Activated naive CD4-positive, alpha-beta T cell treated with anti-CD3 and anti-CD28 coated beads, Interleukin-2, amount 50 U/mL, for 16 hours (primary cell): ENCODE measurements around the gene ACO2.

Experiments used
- DNase-seq: peaks from one replicate; pipeline ENCODE4 v3.0.0-alpha.2; 2020

ACO2 gene

DNA sequence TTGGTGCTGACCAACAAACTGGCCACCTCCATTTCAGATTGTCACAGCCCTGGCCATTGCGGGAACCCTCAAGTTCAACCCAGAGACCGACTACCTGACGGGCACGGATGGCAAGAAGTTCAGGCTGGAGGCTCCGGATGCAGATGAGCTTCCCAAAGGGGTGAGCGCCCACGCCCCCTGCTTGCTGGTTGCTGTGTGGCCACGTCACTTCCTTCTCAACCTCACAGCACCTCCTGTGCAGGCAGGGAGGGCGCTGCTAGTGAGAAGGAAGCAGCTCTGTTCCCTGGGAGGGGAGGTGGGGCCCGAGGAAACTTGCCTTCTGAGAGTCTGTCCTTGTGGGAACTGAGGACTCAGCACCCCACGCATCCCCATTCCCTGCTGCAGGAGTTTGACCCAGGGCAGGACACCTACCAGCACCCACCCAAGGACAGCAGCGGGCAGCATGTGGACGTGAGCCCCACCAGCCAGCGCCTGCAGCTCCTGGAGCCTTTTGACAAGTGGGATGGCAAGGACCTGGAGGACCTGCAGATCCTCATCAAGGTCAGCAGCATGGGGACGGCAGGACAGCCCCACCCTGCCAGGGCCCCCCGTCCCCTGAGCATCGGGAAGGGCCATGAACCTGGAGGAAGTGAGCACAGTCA, 56.0 kb downstream of the ACO2 start:
- DNase-seq: peak; percentile 66

DNA sequence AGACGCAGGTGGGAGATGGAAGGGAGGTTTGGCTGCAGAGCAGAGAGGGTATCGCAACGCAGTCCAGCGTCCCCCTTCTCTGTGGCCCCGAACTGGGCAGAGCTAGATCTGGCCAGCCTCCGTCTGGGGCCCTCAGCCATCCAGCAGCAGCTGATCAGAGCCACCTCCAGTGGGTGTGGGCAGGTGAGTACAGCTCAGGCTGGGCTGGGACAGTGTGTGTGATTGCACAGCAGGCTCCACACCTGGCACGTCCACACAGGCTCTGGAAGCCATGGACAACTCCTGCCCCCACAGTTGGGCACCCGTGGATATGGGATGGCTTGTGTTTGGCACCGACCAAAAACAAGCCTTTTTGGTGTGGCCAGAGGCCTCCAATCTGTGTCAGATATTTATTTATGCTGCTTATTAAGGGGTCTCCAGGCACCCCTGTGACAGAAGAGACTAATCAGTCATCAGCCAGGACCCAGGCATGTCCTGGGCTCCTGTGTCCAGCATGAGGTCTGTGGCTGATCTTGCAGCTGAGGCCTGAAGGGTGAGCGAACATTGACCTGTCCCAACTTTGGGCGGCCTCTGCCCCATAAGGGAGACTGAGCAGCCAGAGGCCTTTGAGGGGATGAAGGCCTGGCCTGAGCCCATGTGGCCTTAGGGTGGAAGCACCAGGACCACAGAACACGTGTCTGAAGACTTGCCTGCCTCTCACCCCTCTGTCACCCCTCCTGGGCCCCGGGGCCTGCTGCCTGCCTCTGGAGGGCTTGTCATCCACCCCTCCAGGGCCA, 56.7 kb downstream of the ACO2 start:
- DNase-seq: no peak

DNA sequence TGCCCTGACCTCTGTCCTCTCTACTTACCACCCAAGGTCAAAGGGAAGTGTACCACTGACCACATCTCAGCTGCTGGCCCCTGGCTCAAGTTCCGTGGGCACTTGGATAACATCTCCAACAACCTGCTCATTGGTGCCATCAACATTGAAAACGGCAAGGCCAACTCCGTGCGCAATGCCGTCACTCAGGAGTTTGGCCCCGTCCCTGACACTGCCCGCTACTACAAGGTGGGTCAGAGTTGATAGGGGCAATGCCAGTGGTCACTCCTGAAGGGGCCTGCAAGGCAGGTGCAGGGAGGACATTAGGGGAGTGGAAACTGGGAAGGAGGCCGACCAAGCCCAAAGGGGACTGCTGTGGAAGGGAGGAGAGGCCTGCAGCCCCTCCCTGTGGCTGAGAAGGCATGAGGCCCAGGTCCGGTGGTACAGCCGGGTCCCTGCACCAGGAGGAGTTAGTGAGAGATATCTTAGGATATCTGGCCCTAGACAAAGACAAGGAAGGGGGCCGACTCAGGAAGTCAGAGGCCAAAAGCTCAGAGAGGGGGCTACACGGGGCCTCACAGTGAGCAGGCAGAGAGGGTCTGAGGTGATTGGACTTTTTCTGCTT, 57.4 kb downstream of the ACO2 start:
- no peak for DNase-seq

DNA sequence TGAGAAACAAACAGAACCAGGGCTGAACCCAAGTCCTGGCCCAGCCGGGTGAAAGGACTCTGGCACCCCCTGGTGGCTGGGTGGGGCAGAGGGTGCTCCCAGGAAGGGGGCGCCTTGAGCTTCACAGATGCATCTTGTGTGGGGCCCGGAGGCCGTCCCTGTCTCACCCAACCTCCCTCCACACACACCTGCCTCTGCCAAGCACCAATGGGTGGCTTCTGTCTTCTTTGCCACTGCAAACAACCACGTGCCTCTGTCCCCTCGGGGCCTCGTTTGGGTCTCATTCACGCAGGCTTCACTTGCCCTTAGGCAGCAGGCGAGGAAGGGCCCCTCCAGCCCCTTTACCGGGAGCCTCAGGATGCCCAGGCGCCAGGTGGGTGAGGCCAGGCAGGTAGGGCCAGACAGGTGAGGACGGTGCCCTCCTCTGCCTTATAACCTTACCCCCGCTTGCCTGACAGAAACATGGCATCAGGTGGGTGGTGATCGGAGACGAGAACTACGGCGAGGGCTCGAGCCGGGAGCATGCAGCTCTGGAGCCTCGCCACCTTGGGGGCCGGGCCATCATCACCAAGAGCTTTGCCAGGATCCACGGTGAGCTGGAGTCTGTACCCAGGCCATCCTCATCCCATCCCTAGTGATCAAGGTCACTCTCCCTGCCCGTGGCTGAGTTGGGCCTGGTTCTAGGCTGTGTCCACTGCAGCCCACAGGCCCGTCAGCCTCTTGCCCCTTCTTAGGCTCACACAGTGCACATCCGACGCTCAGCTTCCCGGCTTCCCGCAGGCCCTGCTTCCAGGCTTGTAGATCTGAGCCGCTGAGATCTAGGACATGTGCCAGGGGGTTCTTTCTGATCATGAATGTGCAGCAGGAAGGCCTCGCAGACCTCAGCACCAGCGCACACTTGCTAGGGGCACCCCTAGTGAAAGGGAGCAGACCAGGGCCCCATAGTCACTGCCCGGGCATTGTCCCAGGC, 58.2 kb downstream of the ACO2 start:
- DNase-seq: peak; percentile 72

DNA sequence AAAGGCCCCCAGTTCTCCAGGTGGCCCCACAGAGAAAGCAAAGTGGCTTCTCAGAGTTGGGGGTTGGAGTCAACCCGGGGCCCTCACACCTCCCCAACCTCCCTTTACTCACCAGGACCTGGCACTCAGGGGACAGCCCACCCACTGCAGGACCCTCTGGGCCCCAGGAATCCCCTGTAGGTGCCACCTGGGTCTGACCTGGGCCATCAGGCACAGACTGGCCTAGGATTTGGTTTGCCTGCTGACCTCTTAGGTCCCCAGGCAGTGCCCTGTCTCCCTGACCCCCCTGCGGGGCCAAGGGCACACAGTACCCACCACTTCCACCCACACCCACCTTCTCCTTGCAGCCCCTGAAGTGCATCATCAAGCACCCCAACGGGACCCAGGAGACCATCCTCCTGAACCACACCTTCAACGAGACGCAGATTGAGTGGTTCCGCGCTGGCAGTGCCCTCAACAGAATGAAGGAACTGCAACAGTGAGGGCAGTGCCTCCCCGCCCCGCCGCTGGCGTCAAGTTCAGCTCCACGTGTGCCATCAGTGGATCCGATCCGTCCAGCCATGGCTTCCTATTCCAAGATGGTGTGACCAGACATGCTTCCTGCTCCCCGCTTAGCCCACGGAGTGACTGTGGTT, 59.3 kb downstream of the ACO2 start:
- no peak for DNase-seq

DNA sequence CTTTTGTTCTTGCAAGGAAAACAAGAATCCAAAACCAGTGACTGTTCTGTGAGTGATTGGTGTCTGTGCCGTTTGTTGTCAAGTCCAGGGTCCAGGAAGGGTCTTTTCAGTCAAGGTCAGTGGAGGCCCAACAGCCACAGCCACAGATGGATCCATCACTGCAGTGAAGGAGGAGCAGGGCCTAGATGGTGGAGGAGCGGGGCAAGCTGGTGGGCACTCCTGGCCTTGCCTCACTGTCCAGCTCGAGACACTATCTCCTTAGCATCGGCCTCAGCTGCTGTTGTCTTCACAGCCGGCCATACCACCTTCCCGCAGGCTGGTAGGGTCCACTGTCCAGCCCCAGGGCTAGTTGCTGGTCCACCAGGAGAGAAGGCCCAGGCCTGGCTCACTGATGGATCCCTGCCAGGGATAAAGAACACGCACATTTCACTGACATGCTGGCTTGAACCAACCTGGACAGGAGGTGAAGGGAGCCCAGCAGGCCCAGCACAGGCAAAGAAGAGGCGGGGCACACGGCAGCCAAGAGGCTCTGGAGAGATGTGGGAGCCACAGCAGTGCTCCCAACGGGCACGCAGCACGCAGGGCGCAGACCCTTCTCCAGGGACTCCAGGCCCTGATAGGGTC, 60.1 kb downstream of the ACO2 start:
- DNase-seq: no peak

DNA sequence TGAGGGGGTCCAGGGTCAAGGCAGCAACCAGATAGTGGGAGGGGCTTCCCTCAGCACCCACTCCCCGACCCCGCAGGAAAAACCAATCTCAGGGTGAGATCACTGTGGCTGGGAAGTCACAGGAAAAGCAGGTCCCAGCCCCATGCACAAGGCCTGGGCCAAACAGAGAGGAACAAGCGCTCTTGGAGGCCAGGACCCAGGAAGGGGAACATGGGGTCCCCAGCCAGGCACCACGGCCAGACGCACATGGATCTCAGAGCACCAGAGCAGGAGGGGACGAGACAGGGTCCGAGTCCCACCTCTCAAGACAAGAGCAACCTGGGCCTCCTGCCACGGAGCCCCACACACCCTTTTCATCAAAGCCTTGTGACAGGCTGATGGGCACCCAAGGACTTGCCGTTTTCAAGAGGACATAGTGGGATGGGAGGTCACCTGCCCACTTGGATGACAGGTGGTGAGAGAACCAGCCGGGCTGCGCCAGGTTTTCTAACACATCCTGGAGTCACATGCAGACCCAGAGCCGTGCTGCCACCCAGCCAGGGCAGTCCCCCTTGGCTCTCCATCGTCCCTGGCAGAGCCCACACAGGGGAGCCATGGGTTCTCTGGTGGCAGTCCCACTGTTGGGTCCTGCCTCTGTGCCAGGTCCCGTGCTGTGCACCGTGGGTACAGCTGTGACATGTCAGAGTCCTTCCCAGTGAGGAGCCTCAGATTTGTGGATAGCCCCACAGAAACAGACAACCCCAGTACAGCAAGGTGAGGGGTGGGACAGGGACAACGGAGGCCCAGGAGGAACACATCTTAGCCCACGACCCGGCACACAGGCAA, 62.2 kb downstream of the ACO2 start:
- DNase-seq: no peak

DNA sequence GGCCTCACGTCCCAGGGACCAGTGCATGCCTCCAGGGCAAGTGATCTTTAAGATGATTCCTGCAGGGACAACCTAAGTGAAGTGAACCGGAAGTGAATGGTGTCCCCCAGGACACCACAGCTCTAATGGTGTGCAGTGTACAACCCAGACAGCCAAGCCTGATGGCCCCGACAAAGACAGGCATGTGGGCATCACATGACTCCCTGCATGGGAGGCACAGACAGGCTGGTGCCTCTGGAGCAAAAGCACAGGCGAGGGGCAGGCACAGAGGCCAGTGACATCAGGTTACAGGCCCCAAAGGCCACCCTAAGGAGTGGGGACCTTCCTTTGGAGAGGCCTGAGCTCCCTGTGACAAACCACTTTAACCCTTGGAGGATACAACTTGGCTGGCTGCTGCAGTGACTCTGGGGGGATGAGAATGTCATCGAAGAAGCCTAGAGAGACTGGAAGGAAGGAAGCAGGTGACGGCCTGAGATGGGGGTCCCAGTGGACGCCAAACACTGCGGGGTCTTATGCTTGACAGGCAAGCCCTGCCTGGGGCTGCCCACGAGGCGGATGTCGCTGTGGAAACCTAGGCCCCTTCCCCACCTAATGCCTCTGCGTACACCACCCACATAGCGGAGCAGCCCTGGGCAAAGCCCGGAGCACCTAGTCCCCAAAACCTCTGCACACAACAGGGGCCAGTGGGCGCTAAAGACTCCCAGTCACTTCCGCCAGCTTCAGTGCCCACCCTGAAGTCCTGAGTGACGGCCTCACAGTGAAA, 63.0 kb downstream of the ACO2 start:
- no peak for DNase-seq

DNA sequence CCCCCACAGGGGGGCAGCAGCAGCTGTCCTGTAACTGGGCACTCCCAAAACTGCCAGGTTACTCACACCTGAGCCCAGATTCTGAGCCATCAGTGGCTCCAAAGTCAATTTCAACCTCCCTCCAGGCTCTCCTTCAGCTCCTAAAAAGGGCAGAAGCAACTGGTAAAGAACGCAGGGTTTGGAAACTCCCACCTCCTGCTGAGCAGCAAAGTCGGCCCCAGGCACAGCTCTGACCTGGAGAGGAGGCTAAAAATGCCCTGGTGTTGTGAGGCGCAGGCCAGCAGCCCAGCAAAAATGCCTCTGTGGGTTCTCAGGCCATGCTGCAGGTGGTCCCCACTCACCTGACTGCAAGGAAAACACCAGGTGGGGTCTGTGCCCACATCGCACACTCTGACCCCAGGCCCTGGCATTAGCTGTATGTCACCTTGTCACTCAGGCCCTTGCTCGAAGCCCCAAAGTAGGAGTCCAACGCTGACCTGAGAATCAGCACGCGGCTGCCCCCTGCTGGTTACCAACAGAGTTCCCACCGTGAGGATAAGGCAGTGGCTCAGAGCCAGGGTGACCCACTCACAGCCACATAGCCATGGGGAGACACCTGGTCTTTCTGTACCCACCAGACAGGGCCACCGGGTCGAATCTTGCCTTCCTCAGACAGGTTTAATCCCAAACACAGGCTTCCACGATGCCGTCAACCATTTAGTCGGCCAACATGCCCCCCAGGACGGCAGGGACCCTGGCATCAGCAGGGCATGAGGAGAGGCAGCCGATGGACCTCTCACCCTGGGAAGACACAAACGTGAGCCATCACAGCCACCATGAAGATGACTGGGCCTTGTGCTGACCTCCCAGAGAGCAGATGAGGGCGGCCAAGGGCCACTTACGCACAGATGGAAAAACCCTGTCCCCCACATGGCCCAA, 64.2 kb downstream of the ACO2 start:
- DNase-seq: peak; percentile 64

DNA sequence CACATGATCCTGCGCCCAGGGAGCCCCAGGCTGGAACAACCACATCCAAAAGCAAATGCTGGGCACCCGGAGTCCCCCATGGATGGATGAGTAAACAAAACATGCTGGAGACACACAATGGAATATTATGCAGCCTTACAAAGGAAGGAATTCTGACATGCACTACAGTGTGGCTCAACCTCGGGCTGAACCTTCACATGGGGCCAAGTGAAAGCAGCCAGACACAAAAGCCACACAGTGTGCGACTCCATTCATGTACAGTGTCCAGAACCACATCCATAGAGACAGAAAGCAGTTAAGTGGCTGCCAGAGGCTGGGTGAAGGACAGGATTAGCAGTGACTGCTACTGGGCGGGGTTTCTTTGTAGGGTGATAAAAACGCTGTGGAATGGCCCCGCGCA, 65.3 kb downstream of the ACO2 start:
- DNase-seq: no peak

DNA sequence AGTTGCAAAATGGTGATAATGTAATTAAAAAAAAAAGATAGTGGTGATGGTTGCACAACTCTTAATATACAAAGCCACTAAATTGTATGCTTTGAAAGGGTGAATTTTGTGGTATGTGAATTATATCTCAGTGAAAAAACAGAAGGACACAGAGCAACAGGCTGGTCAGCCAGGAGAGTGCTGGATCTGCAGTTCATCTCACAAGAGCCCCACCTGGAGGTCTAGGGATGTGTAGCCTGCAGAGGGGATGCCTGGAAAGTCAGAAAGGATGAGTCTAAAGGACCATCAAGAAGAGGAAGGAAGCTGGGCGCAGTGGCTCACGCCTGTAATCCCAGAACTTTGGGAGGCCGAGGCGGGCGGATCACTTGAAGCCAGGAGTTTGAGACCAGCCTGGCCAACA, 66.3 kb downstream of the ACO2 start:
- no peak for DNase-seq

DNA sequence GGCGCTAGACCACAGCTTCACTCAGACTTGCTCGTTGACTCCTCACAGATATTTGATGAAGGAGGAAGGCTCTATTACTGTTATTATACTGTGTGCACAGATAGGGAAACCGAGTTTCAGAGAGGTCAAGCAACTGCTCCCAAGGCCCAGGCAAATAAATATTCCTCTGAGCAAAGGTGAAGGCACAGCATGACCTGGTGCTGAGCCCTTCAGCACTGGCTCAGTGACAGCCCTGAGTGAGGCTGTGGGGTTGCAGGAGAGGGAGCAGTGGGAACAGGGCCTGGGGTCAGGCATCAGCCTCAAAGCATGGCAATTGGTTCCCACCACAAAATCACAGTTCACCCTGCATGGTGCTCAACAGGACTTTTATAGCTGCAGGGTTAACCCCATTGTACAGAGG, 68.3 kb downstream of the ACO2 start:
- no peak for DNase-seq

DNA sequence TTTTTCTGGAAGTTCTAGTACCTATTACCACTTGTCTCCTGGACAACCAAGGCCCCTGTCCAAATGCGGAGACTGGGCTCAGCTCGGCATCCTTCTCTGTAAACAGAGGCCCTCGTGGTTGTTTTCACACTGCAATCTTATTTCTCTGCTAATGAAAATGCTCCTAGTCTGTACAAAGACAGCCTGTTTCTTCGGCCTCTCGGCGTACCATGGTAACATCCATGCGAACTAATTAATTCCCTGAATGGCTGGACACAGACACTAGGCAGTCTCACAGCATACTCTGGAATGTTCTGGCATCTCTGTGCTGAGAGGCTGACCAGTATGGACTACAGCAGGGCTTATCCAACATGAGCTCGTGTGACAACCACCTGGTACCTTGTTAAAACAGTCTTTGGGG, 69.7 kb downstream of the ACO2 start:
- no peak for DNase-seq

DNA sequence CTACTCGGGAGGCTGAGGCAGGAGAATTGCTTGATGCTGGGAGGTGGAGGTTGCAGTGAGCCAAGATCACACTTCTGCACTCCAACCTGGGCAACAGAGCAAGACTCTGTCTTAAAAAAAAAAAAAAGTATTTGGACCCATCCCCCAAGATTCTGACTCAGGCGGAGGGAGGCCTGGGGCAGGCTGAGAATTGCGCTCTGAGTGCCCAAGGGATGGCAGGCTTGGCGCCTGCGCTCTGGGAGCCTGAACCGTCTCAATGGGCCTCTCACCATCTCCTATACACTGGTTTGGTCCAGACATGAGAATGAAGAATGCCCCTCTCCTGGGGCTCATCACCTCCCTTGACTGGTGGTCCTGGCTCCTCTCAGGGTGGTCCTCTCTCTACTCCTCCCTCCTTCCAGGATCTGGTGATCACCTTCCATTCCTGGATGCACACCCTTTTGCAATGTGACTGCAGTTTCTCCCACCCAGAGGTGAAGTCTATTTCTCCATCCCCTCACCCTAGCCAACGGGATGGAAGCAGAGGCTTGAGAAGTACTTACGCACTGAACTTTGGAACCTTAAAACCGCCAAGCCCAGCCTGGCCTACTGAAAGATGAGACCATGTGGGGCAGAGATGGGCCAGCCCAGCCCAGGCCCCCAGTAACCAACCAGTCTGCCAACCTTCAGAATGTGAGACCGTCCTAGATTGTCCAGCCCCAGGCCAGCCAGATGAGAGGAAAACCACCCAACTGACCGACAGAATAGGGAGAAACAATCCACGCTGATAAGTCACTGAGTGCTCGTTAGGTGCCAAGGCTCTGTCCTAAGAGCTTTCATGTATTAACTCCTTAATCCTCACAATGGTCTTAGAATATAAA, 70.5 kb downstream of the ACO2 start:
- no peak for DNase-seq

DNA sequence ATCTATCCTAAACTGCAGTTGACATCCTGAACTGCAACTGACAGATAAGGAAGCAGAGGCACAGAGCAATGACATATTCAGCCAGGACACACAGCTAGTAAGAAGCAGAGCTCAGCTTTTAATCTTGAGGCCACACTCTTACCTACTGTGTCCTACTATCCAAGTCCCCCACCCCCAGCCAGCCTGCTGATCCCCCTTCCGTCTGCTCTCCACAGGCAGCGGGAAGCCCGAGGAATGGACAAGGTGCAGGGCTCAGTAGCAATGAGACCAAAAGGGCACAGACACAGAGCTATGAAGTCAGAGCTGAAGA, 71.0 kb downstream of the ACO2 start:
- DNase-seq: no peak

DNA sequence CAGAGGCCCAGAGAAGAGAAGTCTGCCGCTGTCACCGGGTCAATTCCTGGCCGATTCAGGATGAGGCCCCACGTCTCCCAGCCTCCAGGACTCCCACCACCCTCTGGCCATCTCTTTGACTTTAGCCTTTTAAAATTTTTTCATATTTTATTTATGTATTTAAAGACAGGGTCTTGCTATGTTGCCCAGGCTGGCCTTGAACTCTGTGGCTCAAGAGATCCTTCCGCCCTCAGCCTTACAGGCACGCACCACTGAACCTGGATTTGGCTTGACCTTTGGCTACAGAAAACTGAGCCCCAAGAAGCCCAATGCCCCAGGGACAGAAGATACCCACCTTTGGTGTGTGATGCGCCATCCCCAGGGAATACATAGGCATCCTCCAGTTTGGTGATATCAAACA, 71.4 kb downstream of the ACO2 start:
- DNase-seq: no peak

DNA sequence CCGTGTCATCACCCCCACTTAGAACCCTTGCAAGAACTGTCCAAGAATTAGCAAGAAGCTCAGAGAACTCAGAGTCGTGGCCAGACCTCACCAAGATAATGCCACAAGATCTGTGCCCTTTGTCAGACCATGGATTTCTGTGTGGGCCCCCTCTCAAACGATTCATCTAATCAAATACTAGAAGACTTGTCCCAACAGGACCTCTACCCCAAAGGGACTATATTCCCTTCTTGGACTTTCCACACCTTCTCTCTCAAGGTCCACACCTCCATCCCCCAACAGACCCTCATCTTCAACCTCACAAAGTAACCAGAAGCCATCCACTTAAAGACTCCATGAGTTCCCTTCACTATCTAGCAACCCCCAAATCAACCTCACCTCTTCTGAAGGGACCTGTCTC, 72.6 kb downstream of the ACO2 start:
- no peak for DNase-seq

DNA sequence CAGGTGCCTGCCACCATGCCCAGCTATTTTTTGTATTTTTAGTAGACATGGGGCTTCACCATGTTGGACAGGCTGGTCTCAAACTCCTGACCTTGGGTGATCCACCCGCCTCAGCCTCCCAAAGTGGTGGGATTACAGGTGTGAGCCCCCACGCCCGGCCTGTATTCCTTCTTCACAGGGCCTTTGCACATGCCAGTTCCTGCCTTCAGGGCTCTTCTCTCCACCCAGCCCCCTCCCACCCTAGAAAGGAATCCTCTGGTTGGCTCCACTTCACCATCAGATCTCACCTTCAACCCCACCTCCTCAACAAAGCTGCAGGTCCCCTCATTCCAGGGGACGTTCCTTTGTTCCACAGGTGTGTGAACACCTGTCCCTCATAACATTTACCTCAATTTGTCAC, 73.3 kb downstream of the ACO2 start:
- no peak for DNase-seq
